GM18505 (cell line): ENCODE results near the gene ZFP42.

ENCODE experiments used
- ATAC-seq: cut with Tn5 transposase; IDR thresholded peaks from one replicate; pipeline ENCODE4 v1.9.1; 2021; ENCODE audit not compliant: unreplicated experiment
- POLR2A ChIP-seq: IDR thresholded peaks from 4 replicates; pipeline ENCODE4 v1.6.1; 2011; ENCODE audit warnings: borderline replicate concordance; ENCODE audit not compliant: insufficient read depth, insufficient read length; ENCODE audit errors: extremely low read depth

ZFP42 gene

GRCh38 chr4:188005561-188005960 lies 10.0 kb downstream of the ZFP42 start:
- ATAC-seq, result no peak

GRCh38 chr4:188006285-188006848 lies 10.8 kb downstream of the ZFP42 start:
- no peak for TF ChIP-seq POLR2A
- no peak for ATAC-seq

More at GRCh38 chr4:188005561-188005960, 10.0 kb downstream of the ZFP42 start:
- TF ChIP-seq POLR2A, result no peak

- no peak for TF ChIP-seq POLR2A
- no peak for ATAC-seq
Observed at GRCh38 chr4:188008377-188008776, 12.8 kb downstream of the ZFP42 start.

GRCh38 chr4:188012426-188012945 lies 16.9 kb downstream of the ZFP42 start:
- no peak for TF ChIP-seq POLR2A
- ATAC-seq, result no peak

GRCh38 chr4:188015025-188015940 lies 19.7 kb downstream of the ZFP42 start:
- ATAC-seq, result no peak
- no peak for TF ChIP-seq POLR2A

GRCh38 chr4:188016754-188017153 lies 21.2 kb downstream of the ZFP42 start:
- no peak for TF ChIP-seq POLR2A
- no peak for ATAC-seq

- no peak for TF ChIP-seq POLR2A
Observed at GRCh38 chr4:188018262-188018661, 22.7 kb downstream of the ZFP42 start.

GRCh38 chr4:188021548-188022249 lies 26.1 kb downstream of the ZFP42 start:
- no peak for TF ChIP-seq POLR2A
- no peak for ATAC-seq

More at GRCh38 chr4:188018262-188018661, 22.7 kb downstream of the ZFP42 start:
- no peak for ATAC-seq

- no peak for ATAC-seq
- TF ChIP-seq POLR2A, result no peak
Observed at GRCh38 chr4:188023682-188024081, 28.1 kb downstream of the ZFP42 start.

- ATAC-seq, result no peak
- no peak for TF ChIP-seq POLR2A
Observed at GRCh38 chr4:188025476-188025875, 29.9 kb downstream of the ZFP42 start.

- no peak for ATAC-seq
- TF ChIP-seq POLR2A, result no peak
Observed at GRCh38 chr4:188029114-188029513, 33.5 kb downstream of the ZFP42 start.

- no peak for TF ChIP-seq POLR2A
Observed at GRCh38 chr4:188030401-188030800, 34.8 kb downstream of the ZFP42 start.

GRCh38 chr4:188031751-188032150 lies 36.2 kb downstream of the ZFP42 start:
- no peak for ATAC-seq

More at GRCh38 chr4:188030401-188030800, 34.8 kb downstream of the ZFP42 start:
- ATAC-seq, result no peak

More at GRCh38 chr4:188031751-188032150, 36.2 kb downstream of the ZFP42 start:
- TF ChIP-seq POLR2A, result no peak
